Ovary (tissue), 3 donors: ENCODE data around the gene TGFBR1.

Experiments
- CTCF ChIP-seq, 3 donors: fragments of 450-650 bp in 2 of 3; fragments of 200-600 bp in 1 of 3; IDR thresholded peaks; one replicate each; pipeline versions ENCODE4 v1.5.1 to v1.8.0; 2016 to 2022; ENCODE audit warnings: antibody characterized with exemption in 3 of 3, mild to moderate bottlenecking in 1 of 3
- EP300 ChIP-seq: sonication (generic); formaldehyde crosslinking; IDR thresholded peaks from one replicate; pipeline ENCODE4 v1.6.1; 2017; ENCODE audit warnings: antibody characterized with exemption
- POLR2A ChIP-seq: fragments of 450-650 bp; IDR thresholded peaks from one replicate; pipeline ENCODE4 v1.6.1; 2017; ENCODE audit warnings: antibody characterized with exemption, mild to moderate bottlenecking, moderate library complexity
- donor health status: DM: no; HTN: no; CAD: no.

GRCh38 chr9:99092643-99093491, 12.0 kb upstream of the TGFBR1 start:
- no peak for TF ChIP-seq CTCF (IDR thresholded peaks at IDR 0.05)
- no peak for TF ChIP-seq POLR2A
- TF ChIP-seq EP300, result no peak
